Activated CD4-positive, alpha-beta T cell treated with anti-CD3 and anti-CD28 coated beads for 48 hours (primary cell): ENCODE results near the gene ZNF300.
"Not testable (repeated sequence)": the region's sequence is repeated elsewhere in the genome, so short reads cannot be mapped to it uniquely, and the experiment has no call there.

Experiments used
- DNase-seq: peaks from one replicate; pipeline ENCODE4 v3.0.0-alpha.2; 2020

The ZNF300 gene

GRCh38 chr5:150904479-150905311, at the start of gene ZNF300:
TSS of gene ZNF300 (minus strand) at chr5:150904980. CDS start at chr5:150903155, 1,825 bp downstream.
- peak; percentile 68 for DNase-seq

DNA sequence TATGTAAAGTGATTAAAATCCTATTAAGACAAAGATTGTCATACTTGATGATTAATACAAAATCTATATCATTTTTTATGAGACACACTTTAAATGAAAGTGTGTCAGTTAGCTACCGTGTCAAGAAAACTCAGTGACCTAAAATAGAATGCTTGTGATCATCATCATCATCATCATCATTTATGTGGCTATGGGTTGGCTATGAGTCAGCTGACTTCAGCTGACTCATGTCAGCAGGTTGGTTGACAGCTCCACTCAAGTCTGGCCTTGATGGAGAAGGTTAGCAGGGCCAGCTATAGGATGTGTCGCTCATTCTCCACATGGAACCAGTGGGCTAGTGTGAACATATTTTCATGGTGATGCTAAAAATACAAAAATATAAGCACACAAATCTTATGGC, 43.8 kb upstream of the ZNF300 start:
- DNase-seq, result no peak

- DNase-seq, result no peak
Observed at GRCh38 chr5:150946351-150946905, 41.6 kb upstream of the ZNF300 start.

DNA sequence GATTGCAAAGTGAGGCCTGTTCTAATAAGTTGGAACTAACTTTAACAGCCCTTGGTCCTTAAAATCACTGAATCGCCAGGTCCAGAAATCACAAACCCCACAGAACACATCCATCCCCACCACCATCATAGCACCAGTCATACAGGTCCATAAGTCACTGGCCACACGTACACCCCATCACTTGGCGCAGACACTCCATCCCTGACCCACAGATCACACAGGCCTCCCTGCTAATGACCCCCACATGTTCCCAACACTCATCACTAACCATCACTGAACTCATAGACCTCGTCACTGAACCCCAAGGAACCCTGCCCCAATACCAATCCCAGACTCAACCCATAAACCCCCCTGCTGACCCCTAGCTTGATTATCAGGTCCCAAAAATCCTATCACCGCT, 41.2 kb upstream of the ZNF300 start:
- DNase-seq, result no peak

DNA sequence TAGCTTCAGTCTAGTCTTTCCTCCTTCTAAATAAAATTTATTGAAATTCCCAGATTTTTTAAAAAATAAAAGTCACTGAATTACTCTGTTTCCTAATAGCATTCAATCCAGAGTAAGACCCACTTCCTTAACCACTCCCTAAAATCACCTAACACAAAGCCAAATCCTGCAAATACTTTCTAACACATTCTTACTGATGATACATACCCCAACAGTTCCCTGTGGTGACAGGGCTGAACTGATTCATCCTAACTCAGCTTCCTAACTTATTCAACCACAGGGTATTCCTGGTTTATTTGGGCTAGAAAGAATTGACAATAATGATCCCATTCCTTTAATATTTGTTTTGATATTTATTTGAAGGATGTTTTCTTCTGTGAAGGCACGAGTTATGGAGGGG, 40.7 kb upstream of the ZNF300 start:
- DNase-seq, result no peak

DNA sequence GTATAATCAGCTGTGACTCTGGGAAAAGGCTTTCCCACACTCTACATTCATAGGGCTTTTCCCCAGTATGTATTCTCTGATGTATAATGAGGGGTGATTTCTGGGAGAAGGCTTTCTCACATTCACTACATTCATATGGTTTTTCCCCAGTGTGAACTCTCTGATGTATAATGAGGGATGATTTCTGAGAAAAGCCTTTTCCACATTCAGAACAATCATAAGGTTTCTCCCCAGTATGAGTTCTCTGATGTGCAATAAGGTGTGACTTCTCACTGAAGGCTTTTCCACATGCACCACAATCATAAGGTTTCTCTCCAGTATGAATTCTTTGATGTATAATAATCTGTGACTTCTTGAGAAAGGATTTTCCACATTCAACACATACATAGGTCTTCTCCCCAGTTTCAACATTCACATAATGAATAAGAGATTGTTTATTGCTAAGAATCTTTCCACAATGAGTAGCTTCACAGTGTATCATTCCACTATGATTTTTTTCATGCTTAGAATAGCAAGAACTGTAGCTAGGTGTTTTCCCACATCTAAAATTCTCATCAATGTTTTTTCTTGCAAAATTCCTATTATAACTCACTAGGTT, 26.7 kb upstream of the ZNF300 start:
- DNase-seq, result no peak

DNA sequence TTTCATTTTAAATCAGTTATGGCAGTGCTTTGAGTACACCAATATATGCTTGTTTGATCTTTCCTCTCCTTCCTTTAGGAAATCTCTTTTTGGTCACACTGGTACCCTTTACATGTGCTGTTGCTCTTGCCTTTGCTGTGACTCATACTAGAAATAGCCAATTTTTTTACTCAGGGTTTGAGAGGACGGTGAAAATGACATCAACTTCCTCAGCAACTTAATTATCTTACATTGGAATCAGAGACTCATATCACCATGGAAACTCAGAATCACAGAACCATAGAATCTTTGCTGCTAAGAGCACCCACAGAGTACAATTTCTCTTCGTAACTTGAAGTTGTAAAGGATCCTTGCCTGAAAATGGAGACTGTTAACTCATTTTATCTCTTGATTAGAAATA, 13.8 kb upstream of the ZNF300 start:
- no peak for DNase-seq

- no peak for DNase-seq
Observed at GRCh38 chr5:150912312-150912814, 7.6 kb upstream of the ZNF300 start.

DNA sequence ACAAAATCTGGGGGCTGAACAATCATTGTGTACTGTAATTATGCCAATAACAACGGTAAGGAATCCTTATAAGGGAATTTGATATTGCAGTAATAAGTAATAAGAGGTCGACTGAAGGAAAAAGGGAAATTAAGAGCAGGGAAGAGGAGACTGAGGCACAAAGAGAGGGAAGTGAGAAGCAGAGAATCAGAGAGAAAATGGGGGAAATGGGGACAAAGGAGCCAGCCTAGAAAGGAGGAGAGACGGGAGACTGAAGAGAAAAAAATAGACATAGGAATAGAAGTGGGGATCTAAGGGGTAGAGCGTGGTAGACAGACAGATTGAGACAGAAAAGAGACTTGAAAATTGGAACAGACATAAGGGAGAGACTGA, 518 bp upstream of the ZNF300 start:
- no peak for DNase-seq

- no peak for DNase-seq
Observed at GRCh38 chr5:150901446-150901845, 3.3 kb downstream of the ZNF300 start.

DNA sequence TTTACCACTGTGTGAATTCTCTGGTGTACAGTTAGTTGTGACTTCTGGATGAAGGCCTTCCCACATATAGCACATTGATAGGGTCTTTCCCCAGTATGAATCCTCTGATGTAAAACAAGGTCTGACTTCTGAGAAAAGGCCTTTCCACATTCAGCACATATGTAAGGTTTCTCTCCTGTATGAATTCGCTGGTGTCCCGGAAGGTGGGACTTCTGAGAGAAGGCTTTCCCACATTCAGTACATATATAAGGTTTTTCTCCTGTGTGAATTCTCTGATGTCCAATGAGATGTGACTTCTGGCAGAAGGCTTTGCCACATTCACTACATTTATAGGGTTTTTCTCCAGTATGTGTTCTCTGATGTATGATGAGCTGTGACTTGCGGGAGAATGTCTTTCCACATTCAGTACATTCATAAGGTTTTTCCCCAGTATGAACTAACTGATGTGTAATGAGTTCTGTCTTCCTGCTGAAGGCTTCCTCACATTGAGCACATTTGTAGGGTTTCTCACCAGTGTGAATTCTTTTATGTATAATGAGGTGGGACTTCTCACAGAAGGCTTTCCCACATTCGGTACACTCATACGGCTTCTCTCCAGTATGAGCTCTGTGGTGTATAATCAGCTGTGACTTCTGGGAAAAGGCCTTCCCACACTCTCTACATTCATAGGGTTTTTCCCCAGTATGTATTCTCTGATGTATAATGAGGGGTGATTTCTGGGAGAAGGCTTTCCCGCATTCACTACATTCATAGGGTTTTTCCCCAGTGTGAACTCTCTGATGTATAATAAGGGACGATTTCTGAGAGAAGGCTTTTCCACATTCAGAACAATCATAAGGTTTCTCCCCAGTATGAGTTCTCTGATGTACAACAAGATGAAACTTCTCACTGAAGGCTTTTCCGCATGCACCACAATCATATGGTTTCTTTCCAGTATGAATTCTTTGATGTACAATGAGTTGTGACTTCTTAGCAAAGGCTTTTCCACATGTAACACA, 9.1 kb downstream of the ZNF300 start:
- DNase-seq, result no peak

DNA sequence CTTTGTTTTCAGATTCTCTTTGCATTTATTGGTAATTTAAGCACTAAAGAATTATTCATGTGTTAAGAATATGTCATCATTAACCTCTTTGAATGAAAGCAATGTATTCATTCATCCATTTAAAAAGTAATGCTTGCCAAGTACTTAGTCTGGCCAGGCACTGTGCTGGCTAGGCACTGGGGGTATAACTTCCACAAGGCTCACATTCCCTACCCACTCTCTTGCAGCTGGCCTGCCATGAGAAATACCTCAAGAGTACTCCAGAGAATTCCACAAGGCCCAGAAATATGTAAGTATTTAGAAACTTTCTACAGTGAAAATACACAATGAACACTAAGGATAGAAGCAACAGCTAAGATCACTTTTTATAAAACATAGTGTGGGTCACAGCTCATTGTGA, 25.4 kb downstream of the ZNF300 start:
- DNase-seq, result no peak

DNA sequence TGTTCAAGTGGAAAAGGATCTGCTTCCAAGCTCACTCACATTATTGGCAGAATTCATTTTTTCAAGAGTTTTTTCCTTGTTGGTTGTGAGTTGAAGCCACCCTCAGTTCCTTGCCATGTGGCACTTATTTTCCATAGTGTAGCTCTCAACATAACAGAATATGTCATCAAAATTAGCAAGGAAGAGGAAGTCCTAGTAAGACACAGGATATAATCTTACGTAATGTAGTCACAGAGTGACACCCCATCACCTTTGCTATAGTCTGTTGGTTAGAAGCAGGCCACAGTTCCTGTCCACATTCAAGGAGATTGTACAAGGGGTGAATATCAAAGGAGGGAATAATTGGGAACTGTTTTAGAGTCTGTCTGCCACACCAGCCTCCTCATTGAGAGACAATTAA, 42.7 kb downstream of the ZNF300 start:
- DNase-seq, result no peak

- DNase-seq, result no peak
Observed at GRCh38 chr5:150860246-150860821, 44.4 kb downstream of the ZNF300 start.

GRCh38 chr5:150856700-150857099, 48.1 kb downstream of the ZNF300 start:
- not testable (repeated sequence) for DNase-seq

- no peak for DNase-seq
Observed at GRCh38 chr5:150853561-150853960, 51.2 kb downstream of the ZNF300 start.

GRCh38 chr5:150851039-150851438, 53.7 kb downstream of the ZNF300 start:
- no peak for DNase-seq

DNA sequence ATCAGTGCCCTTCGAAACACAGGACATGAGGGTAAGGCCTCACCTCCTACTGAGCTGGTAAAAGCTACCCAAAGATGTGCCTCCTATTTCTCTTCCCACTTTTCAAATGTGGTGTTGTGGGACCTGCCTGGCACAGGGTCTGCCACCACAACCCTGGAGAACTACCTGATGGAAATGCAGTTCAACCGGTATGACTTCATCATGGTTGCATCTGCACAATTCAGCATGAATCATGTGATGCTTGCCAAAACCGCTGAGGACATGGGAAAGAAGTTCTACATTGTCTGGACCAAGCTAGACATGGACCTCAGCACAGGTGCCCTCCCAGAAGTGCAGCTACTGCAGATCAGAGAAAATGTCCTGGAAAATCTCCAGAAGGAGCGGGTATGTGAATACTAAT, 56.5 kb downstream of the ZNF300 start:
- DNase-seq, result no peak

DNA sequence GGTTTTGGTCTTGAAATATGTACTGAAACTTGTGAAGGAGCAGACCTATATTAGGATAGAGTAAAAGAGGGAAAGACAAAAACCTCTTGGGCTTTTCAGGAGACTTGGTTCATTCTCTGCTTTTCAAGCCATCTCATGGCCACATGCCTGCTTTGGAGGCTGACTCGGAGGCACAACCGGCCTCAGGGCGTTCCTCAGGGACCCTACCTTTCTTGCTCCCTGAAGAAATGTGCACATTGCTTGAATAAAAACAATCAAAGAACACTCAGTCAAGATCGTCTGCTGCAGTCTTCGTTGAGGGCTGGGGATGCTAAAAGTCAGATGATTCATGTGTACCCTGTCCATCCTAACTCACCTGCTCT, 57.5 kb downstream of the ZNF300 start:
- DNase-seq, result no peak

- DNase-seq, result peak; percentile 72
Observed at GRCh38 chr5:150846654-150847333, 58.0 kb downstream of the ZNF300 start.

GRCh38 chr5:150846308-150846653, 58.5 kb downstream of the ZNF300 start, which contains the start of gene IRGM:
TSS of gene IRGM (plus strand) at chr5:150846521. CDS start at chr5:150848124, 1,603 bp downstream.
- not testable (repeated sequence) for DNase-seq
